GM18519 (cell line): ENCODE data around the gene CMKLR1.

Experiments used
- ATAC-seq: cut with Tn5 transposase; IDR thresholded peaks from one replicate; pipeline ENCODE4 v1.9.1; 2021; ENCODE audit warnings: mild to moderate bottlenecking, moderate library complexity; ENCODE audit not compliant: unreplicated experiment, low FRiP score

The CMKLR1 gene

DNA sequence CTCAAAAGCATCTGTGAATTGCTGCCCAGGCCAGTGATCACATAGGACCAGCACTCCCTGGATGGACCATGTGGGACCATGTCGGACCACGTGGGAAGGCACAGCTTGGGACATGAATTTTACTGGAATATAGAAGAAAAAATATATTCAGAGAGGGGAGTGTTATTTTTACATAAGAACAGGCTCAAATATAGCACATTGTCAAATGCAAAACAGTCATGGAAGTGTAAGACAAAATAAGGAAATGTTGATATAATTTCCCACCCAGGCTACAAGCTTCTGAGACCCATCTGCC, 68.3 kb downstream of the CMKLR1 start:
- ATAC-seq = no peak

DNA sequence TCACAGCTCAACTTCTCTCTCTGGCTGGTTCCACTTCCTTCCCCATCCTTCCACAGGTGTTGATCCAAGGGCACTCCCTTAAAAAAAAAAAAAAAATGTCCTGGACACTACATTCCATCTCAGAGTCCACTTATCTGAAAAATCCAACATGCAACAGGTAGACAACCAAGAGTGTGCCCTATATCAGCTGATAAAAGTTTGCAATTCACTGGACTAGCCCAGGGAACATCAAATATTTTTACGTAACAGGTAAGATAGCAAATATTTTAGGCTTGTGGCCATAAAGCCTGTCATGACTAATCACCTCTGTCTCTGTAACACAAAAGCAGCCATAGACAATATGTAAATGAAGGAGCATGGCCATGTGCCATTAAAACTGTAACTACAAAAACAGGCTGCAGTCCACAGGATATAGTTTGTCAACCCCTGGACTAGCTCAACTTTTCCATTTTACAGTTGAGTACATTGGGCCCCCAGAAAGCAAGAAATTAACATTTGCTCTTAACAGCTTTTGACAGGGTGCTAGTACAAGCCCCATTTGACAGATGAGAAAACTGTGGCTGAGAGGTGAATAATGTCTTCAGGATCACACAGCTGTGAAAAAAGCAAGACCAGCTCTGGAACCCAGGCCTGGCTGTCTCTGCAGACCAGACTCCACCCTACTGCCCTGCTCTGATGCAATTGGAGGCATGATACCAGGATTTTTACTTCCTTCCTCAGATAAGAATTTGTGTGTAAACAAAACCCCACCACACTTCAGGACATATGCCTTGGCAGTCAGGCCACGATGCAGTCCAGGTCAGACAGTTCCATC, 68.9 kb downstream of the CMKLR1 start:
- no peak for ATAC-seq

GRCh38 chr12:108269224-108269623, 69.9 kb downstream of the CMKLR1 start:
- ATAC-seq = no peak

- no peak for ATAC-seq
These were observed 70.7 kb downstream of the CMKLR1 start for GRCh38 chr12:108268397-108268796.

- no peak for ATAC-seq
These were observed 71.7 kb downstream of the CMKLR1 start for GRCh38 chr12:108267450-108267849.

DNA sequence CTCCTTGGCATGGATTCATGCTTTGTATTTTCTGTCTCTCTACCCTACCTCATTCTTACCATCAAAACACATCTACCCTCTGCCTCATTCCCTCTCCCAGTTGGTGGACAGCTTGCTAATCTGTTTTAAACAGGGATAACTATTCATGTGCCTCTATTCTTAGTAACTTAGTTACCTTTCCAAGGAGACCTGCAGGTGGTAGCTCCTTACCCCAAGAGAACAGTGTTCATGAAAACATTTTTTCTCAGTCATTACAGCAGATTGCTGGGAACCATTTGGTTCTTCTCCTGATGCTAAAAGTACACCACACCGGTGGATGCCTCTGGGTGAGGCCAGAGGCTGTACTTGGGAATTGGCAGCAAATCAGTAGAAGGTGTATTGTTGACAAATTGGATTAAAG, 73.0 kb downstream of the CMKLR1 start:
- no peak for ATAC-seq

GRCh38 chr12:108265505-108265904, 73.6 kb downstream of the CMKLR1 start:
- ATAC-seq = no peak

DNA sequence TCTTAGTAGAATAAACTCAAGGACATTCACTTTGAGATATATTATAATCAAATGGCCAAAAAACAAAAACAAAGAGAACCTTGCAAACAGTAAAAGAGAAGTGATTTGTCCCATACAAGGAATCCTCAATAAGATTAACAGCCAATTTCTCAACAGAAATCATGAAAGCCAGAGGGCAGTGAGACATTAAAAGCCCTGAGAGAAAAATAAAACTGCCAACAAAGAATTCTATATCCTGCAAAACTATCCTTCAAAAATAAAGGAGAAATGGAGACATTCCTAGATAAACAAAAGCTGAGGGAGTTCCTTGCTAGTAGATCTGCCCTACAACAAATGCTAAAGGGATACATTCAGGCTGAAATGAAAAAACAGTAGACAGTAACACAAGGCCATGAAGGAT, 78.1 kb downstream of the CMKLR1 start:
- ATAC-seq = no peak

DNA sequence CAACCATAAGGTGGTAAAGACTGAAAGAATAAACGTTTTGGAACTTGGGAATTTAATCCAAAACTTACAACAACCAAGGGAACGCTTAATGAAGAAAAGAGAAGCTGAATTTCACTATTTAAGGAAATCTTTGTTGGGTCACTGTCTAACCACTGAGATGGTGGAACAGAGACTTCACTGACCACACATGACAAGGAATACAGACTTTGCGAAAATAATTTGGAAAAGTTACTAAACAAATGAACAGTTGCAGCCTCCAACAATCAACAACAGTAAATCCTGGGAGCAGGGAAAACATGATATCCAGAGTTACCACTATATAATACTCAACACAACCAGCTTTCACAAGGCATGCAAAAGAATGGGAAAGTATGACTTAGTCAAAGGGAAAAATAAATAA, 79.1 kb downstream of the CMKLR1 start:
- no peak for ATAC-seq

GRCh38 chr12:108257610-108258106, 81.5 kb downstream of the CMKLR1 start:
- no peak for ATAC-seq

GRCh38 chr12:108257004-108257403, 82.1 kb downstream of the CMKLR1 start:
- ATAC-seq = no peak

DNA sequence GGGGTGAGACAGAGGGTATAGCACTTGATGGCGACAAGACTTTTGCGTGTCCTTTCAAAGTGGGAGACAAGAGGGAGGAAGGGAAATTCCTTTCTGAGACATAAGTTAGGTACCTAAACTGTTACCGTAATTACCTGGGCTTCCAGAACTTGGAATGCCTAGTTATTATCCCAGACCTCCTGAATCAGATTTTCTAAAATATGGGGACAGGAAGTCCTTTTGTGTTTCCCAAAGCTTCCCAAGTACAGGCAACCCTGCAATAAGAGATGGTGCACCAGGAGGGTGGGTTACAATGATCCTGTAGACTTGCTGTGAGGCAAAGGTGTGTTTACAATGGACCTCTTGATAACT, 83.9 kb downstream of the CMKLR1 start:
- ATAC-seq = no peak

GRCh38 chr12:108254517-108255251, 84.4 kb downstream of the CMKLR1 start:
- no peak for ATAC-seq

DNA sequence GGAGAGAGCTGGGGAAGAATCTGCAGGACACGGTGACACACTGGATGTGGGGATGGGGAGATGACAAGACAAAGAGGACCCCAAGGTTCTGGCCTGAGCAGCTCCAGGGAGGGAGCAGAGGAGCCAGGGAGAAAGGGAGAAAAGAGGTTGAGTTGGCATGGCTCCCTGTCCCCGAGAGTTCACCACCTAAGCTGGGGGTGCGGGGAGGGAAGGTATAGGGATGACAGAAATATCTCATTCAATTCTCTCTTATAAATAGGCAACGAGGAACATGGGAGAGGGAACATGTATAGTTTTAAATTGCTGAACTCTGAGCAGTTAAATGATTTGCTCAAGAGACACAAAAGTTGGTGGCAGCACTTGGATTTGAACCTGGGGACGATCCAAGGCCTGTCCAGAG, 85.1 kb downstream of the CMKLR1 start:
- no peak for ATAC-seq

- ATAC-seq = no peak
These were observed 85.6 kb downstream of the CMKLR1 start for GRCh38 chr12:108253540-108253939.

GRCh38 chr12:108252523-108252922, 86.6 kb downstream of the CMKLR1 start:
- no peak for ATAC-seq

GRCh38 chr12:108248011-108248410, 91.1 kb downstream of the CMKLR1 start:
- no peak for ATAC-seq

DNA sequence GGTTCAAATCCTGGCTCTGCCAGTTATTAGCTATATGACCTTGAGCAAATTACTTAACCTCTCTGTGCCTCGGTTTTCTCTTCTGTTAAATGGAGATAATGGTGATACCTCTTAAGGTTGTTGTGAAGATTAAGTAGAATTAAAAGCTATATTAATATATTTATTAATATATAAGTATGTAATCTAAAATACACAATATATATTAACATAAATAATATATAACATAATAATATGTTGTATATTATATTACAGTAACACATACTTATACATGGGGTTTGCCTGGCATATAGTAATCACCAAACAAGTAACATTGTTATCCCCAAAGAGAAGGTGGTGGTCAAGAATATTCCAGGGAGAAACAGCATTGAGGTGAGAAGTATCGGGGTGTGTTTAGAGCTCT, 92.0 kb downstream of the CMKLR1 start:
- ATAC-seq = no peak

DNA sequence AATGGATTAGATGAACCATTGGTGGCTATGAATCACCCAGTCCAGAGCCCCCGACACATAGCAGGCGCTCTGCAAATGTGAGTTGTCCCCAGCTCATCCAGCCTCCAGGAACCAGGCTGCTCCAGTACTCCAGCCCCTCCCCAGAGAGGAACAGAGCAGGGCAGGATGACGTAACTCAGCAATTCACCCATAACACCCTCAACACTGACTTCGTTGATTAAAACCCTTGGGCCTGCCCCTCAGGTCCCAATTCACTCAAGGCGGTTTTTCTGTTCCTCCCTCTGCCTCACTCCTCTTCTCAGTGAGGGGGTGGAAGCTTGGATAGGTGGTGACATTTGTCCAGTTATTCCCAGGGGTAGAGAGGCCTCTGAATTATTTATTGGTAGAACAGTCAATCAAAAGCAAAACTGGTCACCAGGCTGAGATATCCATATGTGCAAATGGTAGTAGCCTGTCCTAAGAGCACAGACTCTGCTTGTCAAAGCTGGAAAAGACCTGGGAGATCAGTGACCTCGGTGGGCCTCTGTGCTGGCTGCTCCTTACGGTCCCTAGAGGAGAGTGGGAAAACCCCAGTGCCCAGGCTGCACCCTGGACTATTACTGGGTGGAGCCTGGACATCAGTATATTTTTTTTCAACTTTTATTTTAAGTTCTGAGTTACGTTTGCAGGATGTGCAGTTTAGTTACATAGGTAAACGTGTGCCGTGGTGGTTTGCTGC, 97.0 kb downstream of the CMKLR1 start:
- no peak for ATAC-seq

GRCh38 chr12:108240928-108241327, 98.2 kb downstream of the CMKLR1 start:
- ATAC-seq = no peak

- ATAC-seq = no peak
These were observed 98.9 kb downstream of the CMKLR1 start for GRCh38 chr12:108240027-108240785.
